Measurements from ENCODE around the gene RFT1. TPM values are rescaled to one million over a fixed set of nuclear protein-coding genes. Genes with fewer than 3 reads are reported as not detected.

RFT1 gene
- polyA plus RNA-seq, 1 donor: 10.7 TPM

GRCh38 chr3:53150247-53151085, 20.2 kb upstream of the RFT1 start:
- no peak for DNase-seq

GRCh38 chr3:53149699-53150098, 19.5 kb upstream of the RFT1 start:
- no peak for DNase-seq

GRCh38 chr3:53149006-53149690, 18.9 kb upstream of the RFT1 start:
- DNase-seq: no peak

GRCh38 chr3:53147903-53148400, 17.7 kb upstream of the RFT1 start:
- no peak for DNase-seq

- no peak for DNase-seq
Observed at GRCh38 chr3:53147151-53147902, 17.1 kb upstream of the RFT1 start.

- no peak for DNase-seq
Observed at GRCh38 chr3:53146319-53146891, 16.2 kb upstream of the RFT1 start.

GRCh38 chr3:53145713-53146080, 15.5 kb upstream of the RFT1 start:
- no peak for DNase-seq

GRCh38 chr3:53144862-53145712, 14.9 kb upstream of the RFT1 start:
- no peak for DNase-seq

- DNase-seq: no peak
Observed at GRCh38 chr3:53144446-53144845, 14.2 kb upstream of the RFT1 start.

GRCh38 chr3:53142986-53143385, 12.8 kb upstream of the RFT1 start:
- DNase-seq: no peak

- no peak for DNase-seq
Observed at GRCh38 chr3:53140847-53141845, 10.9 kb upstream of the RFT1 start.

- no peak for DNase-seq
Observed at GRCh38 chr3:53139906-53140846, 9.9 kb upstream of the RFT1 start.

GRCh38 chr3:53137835-53138446, 7.7 kb upstream of the RFT1 start:
- DNase-seq: no peak

GRCh38 chr3:53137221-53137620, 7.0 kb upstream of the RFT1 start:
- DNase-seq: no peak

- peak; percentile 28 for DNase-seq
Observed at GRCh38 chr3:53134631-53135232, 4.5 kb upstream of the RFT1 start.

- DNase-seq: no peak
Observed at GRCh38 chr3:53132347-53132746, 2.1 kb upstream of the RFT1 start.

- DNase-seq: no peak
Observed at GRCh38 chr3:53131096-53131495, 861 bp upstream of the RFT1 start.

GRCh38 chr3:53129344-53129743, 891 bp downstream of the RFT1 start:
- DNase-seq: no peak

All from hindlimb muscle (tissue), 1 donor.